T-helper 17 cell (primary cell): ENCODE data around the gene SIGLEC12. TPM values are rescaled to one million over a fixed set of nuclear protein-coding genes. Genes with fewer than 3 reads are reported as not detected.
"Not testable (repeated sequence)": the region's sequence is repeated elsewhere in the genome, so short reads cannot be mapped to it uniquely, and the experiment has no call there.

Experiments
- ATAC-seq: fragments of 150-1000 bp; cut with Tn5 transposase; 2 replicates; pipeline ENCODE4 v1.10.0; 2021; ENCODE audit warnings: mild to moderate bottlenecking, moderate library complexity
- DNase-seq, 3 donors: peaks; one replicate each; pipeline versions ENCODE4 v3.0.0 to v3.0.0-alpha.2; 2020 to 2021
- H3K9me3 ChIP-seq: one replicate; pipeline ENCODE4 v1.7.0; 2013; ENCODE audit warnings: low read length, mild to moderate bottlenecking; ENCODE audit not compliant: control insufficient read depth, poor library complexity, severe bottlenecking
- H3K27ac Mint-ChIP-seq: one replicate; pipeline ENCODE4 v1.8.0; 2022; ENCODE audit warnings: mild to moderate bottlenecking, moderate library complexity, mixed read lengths
- H3K27me3 Mint-ChIP-seq: one replicate; pipeline ENCODE4 v1.8.0; 2022; ENCODE audit warnings: mixed read lengths
- H3K36me3 Mint-ChIP-seq: one replicate; pipeline ENCODE4 v1.8.0; 2022; ENCODE audit warnings: low read depth, mixed read lengths
- H3K4me1 Mint-ChIP-seq: one replicate; pipeline ENCODE4 v1.8.0; 2022; ENCODE audit warnings: mild to moderate bottlenecking, mixed read lengths
- H3K4me3 Mint-ChIP-seq: one replicate; pipeline ENCODE4 v1.8.0; 2022; ENCODE audit warnings: mild to moderate bottlenecking, moderate library complexity, mixed read lengths
- total RNA-seq, 4 donors: library from RNA in 2 of 4; stranded (reverse) in 2 of 4; gene quantifications; one replicate each; pipeline ENCODE4 v1.2.3 and lab custom pipeline; 2022 to 2026

Gene SIGLEC12
- total RNA-seq, 2 donors from 2014 or later = not detected

DNA sequence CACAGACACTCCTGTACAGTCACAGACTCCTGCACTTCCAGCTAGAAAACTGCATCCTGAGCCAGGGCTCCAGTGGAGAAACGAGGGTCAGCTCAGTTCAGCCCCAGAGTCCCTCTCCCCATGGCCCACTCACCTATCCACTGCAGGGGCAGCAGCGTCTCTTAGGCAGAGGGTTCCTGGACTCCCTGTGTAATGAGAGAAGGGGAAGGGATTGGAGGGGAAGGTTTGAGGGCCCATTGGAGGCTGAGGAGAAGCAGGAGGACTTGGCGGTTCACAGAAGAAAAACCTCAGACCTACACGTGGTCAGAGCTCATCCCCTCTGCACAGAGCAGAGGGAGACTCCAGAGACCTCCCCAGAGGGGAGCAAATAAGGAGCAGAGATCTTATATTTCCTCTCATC, 32.4 kb downstream of the SIGLEC12 start:
- DNase-seq (no peak), ATAC-seq (no peak)
- H3K9me3 ChIP-seq = no peaks in the 10 kb centered on the region
- H3K4me1 Mint-ChIP-seq = peaks cover 17% of the 10 kb centered on the region
- H3K4me3 Mint-ChIP-seq = no peak overlapping the region
- no peak overlapping the region for H3K27ac Mint-ChIP-seq
- H3K27me3 Mint-ChIP-seq = peaks cover 29% of the 10 kb centered on the region
- no peaks in the 10 kb centered on the region for H3K36me3 Mint-ChIP-seq

GRCh38 chr19:51468545-51468920, 33.1 kb downstream of the SIGLEC12 start:
- H3K9me3 ChIP-seq = no peaks in the 10 kb centered on the region
- no peaks in the 10 kb centered on the region for H3K36me3 Mint-ChIP-seq
- H3K4me1 Mint-ChIP-seq = peaks cover 17% of the 10 kb centered on the region
- no peak overlapping the region for H3K27ac Mint-ChIP-seq
- DNase-seq = no peak
- no peak for ATAC-seq
- peaks cover 30% of the 10 kb centered on the region for H3K27me3 Mint-ChIP-seq
- H3K4me3 Mint-ChIP-seq = no peak overlapping the region

- Mint-ChIP-seq H3K4me3 (no peak overlapping the region), H3K36me3 (no peaks in the 10 kb centered on the region), H3K27me3 (peaks cover 35% of the 10 kb centered on the region), H3K4me1 (peaks cover 19% of the 10 kb centered on the region), H3K27ac (no peak overlapping the region)
- H3K9me3 ChIP-seq = no peaks in the 10 kb centered on the region
- ATAC-seq (no peak), DNase-seq (no peak)
These were observed 33.6 kb downstream of the SIGLEC12 start for GRCh38 chr19:51467864-51468544.

DNA sequence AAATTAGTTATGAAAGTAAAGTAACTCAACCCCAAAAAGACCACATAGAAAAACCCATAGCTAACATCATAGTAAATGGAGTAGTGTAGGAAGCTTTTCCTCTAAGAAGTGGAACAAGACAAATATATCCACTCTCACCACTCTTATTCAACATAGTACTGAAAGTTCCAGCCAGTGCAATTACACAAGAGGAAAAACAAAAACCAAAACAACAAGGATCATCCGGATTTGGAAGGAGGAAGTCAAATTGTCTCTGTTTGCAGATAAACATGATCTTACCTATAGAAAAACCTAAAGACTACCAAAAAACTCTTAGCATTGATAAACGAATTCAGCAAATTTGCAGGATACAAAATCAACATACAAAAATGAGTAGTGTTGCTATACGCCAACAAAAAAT, 34.9 kb downstream of the SIGLEC12 start:
- ATAC-seq (no peak), DNase-seq (no peak)
- H3K9me3 ChIP-seq = no peaks in the 10 kb centered on the region
- Mint-ChIP-seq H3K4me3 (no peak overlapping the region), H3K27ac (no peak overlapping the region), H3K4me1 (peaks cover 16% of the 10 kb centered on the region), H3K27me3 (peaks cover 38% of the 10 kb centered on the region), H3K36me3 (no peaks in the 10 kb centered on the region)

GRCh38 chr19:51463976-51464581, 37.5 kb downstream of the SIGLEC12 start:
- not testable (repeated sequence) for H3K4me3 Mint-ChIP-seq, H3K36me3 Mint-ChIP-seq, DNase-seq, ATAC-seq, H3K27ac Mint-ChIP-seq, H3K9me3 ChIP-seq
- Mint-ChIP-seq H3K4me1 (peaks cover 16% of the 10 kb centered on the region), H3K27me3 (peaks cover 58% of the 10 kb centered on the region)

GRCh38 chr19:51462681-51463080, 38.9 kb downstream of the SIGLEC12 start:
- Mint-ChIP-seq H3K36me3 (no peaks in the 10 kb centered on the region), H3K4me3 (no peak overlapping the region), H3K27me3 (peaks cover 70% of the 10 kb centered on the region), H3K4me1 (peaks cover 9% of the 10 kb centered on the region), H3K27ac (no peak overlapping the region)
- H3K9me3 ChIP-seq = no peaks in the 10 kb centered on the region
- ATAC-seq = no peak
- no peak for DNase-seq

DNA sequence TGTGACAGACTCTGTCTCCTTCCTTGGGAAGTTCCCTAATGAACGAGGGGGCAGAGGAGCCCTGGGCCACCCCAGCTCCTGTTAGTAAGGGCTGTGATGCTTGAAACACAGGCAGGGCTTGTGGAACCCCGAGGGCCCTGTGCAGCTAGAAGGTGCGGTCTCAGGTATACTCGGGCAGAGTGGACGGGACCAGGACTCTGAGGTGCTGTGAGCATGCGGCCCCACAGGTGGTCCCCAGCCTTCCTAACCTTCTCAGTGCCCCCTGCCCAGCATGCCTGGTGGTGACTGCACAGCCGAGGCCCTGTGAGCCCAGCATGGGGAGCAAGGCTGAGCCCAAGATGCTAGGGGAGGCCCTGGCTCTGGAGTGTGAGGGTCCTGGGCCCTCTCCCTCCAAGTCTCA, 39.3 kb downstream of the SIGLEC12 start:
- no peak for DNase-seq
- Mint-ChIP-seq H3K4me3 (no peak overlapping the region), H3K36me3 (no peaks in the 10 kb centered on the region), H3K27me3 (peaks cover 69% of the 10 kb centered on the region), H3K4me1 (peaks cover 7% of the 10 kb centered on the region), H3K27ac (no peak overlapping the region)
- ATAC-seq = no peak
- no peaks in the 10 kb centered on the region for H3K9me3 ChIP-seq

- ATAC-seq = no peak
- H3K4me1 Mint-ChIP-seq = peaks cover 4% of the 10 kb centered on the region
- no peak overlapping the region for H3K27ac Mint-ChIP-seq
- peaks cover 67% of the 10 kb centered on the region for H3K27me3 Mint-ChIP-seq
- no peaks in the 10 kb centered on the region for H3K36me3 Mint-ChIP-seq
- no peak overlapping the region for H3K4me3 Mint-ChIP-seq
- no peaks in the 10 kb centered on the region for H3K9me3 ChIP-seq
- DNase-seq = no peak
These were observed 39.9 kb downstream of the SIGLEC12 start for GRCh38 chr19:51461723-51462161.

DNA sequence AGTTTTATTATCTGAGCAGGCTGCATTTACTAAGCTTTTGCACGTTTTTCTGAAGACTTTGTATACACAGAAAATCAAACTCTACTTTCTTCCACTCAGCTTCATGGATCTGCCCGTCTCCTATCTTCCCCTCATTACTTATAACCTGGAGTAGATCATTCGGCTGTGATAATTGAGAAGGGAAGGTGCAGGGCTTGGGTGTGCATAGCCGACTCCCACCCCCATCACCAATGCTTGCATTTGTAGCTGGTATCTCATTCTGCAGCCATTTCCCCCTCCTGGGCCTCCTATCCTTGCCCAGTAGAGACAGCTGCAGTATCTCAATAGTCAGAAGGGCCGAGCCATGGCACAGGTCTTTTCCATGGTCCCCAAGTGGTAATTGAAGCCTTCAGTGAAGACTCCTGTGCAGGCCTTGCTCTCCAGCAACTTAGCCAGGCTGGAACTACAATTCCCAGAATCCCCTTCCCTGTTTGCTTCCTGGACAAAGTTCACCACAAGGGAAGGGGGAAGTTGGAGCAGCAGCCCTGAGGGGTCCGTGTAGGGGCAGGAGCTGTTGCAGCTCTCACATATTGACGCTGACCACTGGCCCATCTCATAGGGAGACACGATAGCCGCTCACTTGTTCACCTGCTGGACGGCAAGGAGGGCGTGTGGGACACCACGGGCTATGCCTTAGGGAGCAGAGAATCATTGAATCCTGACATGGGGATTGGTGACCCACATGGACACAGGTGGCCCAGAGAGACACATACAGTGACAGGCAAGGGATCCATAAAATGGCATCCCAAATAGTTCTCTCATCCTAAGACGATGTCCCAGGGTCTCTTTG, 41.2 kb downstream of the SIGLEC12 start:
- Mint-ChIP-seq H3K4me1 (peaks cover 3% of the 10 kb centered on the region), H3K36me3 (no peaks in the 10 kb centered on the region), H3K4me3 (no peak overlapping the region), H3K27me3 (peaks cover 62% of the 10 kb centered on the region), H3K27ac (no peak overlapping the region)
- H3K9me3 ChIP-seq = no peaks in the 10 kb centered on the region
- no peak for DNase-seq
- ATAC-seq = no peak

DNA sequence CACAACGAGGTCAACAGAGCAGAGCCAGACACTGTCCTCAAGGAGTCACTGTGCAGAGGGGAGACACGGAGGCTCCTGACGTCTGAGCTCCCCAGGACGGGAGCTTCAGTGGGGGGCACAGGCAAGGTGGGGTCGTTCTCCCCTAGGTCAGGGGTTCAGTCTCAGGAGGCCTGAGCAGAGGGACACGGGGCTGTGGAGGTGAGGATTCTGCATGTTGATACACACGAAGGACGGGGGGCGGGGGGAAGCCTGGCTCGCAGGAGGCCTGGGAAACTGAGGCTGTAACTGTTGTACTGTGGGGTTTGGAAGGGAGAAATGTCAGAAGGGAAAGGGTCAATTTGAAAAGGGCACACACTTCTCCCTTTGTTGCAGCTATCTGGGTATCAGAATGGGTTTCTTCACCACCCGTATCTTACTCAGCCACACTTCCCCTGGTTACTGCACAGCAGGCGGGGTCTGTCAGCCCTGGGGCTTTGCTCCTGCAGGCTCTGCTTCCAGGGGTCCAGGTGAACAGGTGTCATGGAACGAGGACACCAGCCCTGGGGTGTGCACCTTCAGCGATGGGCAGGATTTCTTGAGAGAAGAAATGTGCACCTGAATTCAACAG, 42.6 kb downstream of the SIGLEC12 start:
- no peak for DNase-seq
- H3K36me3 Mint-ChIP-seq = no peaks in the 10 kb centered on the region

DNA sequence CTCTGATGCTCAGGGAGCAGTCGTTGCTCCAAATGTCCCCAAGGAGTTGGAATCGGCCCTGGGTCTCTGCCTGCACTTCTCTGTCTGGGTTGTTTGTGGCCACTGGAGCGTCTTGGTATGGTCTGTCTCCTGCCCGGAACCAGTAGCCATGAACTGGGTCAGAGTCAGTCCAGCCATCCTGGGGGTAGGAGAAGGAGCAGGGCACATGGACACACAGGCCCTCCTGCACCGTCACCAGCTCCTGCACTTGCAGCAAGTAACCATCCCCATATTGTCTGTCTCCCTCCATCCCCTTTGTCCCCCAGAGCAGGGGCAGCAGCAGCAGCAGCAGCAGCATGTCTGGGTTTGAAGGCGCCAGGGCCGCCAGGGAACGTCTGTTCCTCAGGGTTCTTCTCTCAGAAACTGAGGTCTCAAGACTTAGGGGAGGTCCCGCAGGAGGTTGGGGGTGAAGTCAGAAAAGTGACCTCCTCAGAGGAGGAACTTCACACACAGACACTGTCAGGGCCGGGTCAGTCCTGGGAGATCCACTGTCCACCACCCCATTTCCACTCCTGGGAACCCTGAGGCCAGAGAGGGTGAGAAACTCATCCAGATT, 43.5 kb downstream of the SIGLEC12 start, which contains the start of gene SIGLEC8:
SIGLEC8 (minus strand) TSS at position 404 of the 595 bp plus-strand sequence; CDS start at position 337, 67 bp downstream.
- peaks cover 58% of the 10 kb centered on the region for H3K27me3 Mint-ChIP-seq
- ATAC-seq (no peak), DNase-seq (no peak)
- no peak within 1 kb of the TSS for H3K27ac Mint-ChIP-seq
- H3K36me3 Mint-ChIP-seq = peaks cover 2% of the 10 kb centered on the region
- H3K4me3 Mint-ChIP-seq = no peak within 1 kb of the TSS
- H3K9me3 ChIP-seq = no peaks in the 10 kb centered on the region
- H3K4me1 Mint-ChIP-seq = peaks cover 2% of the 10 kb centered on the region

More for the DNA sequence above, 42.6 kb downstream of the SIGLEC12 start:
- ATAC-seq = no peak
- peaks cover 3% of the 10 kb centered on the region for H3K4me1 Mint-ChIP-seq
- no peak overlapping the region for H3K4me3 Mint-ChIP-seq
- H3K27me3 Mint-ChIP-seq = peaks cover 56% of the 10 kb centered on the region
- no peak overlapping the region for H3K27ac Mint-ChIP-seq
- H3K9me3 ChIP-seq = no peaks in the 10 kb centered on the region

DNA sequence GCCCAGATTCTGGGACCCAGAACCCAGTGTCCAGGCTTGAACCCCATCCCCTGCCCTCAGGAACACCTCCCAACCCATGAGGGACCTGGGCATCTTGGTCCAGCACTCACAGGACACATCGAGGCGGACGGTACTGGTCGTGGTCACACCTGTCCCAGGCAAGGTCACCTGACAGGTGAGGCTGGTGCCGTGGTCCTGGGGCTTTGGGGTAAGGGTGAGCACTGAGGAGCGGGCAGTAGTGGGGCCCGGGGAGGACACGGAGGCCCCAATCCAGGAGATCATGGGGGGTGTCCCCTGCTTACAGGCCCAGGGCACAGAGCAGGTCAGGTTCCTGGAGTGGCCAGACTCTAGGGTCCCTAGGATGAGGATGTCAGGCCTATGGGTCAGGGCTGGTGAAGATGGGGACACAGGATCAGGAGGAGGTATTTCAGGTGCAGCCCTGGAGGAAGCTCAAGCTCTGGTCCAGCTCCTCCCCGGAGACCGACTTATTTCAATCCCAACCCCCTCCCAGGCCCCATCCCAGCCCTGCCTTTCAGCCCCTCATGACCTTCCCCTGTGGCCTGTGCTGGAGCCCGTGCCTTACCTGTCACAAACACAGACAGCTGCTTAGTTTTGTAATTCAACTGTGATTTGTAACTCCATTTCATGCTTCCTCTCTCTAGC, 44.1 kb downstream of the SIGLEC12 start:
- no peak overlapping the region for H3K4me3 Mint-ChIP-seq
- DNase-seq (no peak), ATAC-seq (no peak)
- H3K27me3 Mint-ChIP-seq = peaks cover 52% of the 10 kb centered on the region
- H3K27ac Mint-ChIP-seq = no peak overlapping the region
- H3K36me3 Mint-ChIP-seq = peaks cover 2% of the 10 kb centered on the region
- H3K9me3 ChIP-seq = no peaks in the 10 kb centered on the region
- no peaks in the 10 kb centered on the region for H3K4me1 Mint-ChIP-seq
